ENCODE measurements around the gene HSPB9. TPM values are rescaled to one million over a fixed set of nuclear protein-coding genes. Genes with fewer than 3 reads are reported as not detected.

HSPB9 gene
- total and polyA plus RNA-seq, 9 of the 15 experiments (the other 6 are each of a cell fraction or from before 2014, with no cell fraction given): 0.04 to 0.16 (median 0.08) TPM; not detected in 3

- peaks cover 13% of the 10 kb centered on the region; the same call in 2 of the 3 replicates for H3K79me2 ChIP-seq (ENCODE audit: control insufficient read depth, insufficient read depth, low read length)
- no peaks in the 10 kb centered on the region for H3K27me3 ChIP-seq (ENCODE audit: control insufficient read depth in 2 of 2, insufficient read depth in 2 of 2, low read length in 2 of 2)
- DNase-seq (ENCODE audit: extremely low read depth in 1 of 4, low spot score in 3 of 4) (no peak), ATAC-seq (no peak), FAIRE-seq (no peak)
- H3K9ac ChIP-seq (ENCODE audit: insufficient read depth in 1 of 2, low read depth in 2 of 2, low read length in 2 of 2): no peak overlapping the region
- BruUV-seq (replicated peaks): no TSS peak
- H3K4me1 ChIP-seq (replicated peaks in 1 of 2; ENCODE audit: control insufficient read depth in 2 of 2, insufficient read depth in 2 of 2, low read length in 2 of 2): peaks cover 0 to 14% of the 10 kb centered on the region in 2 experiments; a peak in 2 of 5 replicates
- no peak overlapping the region for H3K4me3 ChIP-seq
- H3K4me2 ChIP-seq (ENCODE audit: insufficient read depth, low read length): no peak overlapping the region
- intact Hi-C loops (cut with micrococcal nuclease) (no loop called here), in situ Hi-C loops (cut with MboI) (no loop called here)
- no peak overlapping the region for H2AFZ ChIP-seq (ENCODE audit: low read depth, low read length)
- 73% methylated on average over 3 of the region's 3 CpGs for WGBS (ENCODE audit: insufficient coverage, low coverage, missing lambda C conversion rate)
- H3K9me1 ChIP-seq (ENCODE audit: control insufficient read depth, insufficient read depth, low read length): peaks cover 3% of the 10 kb centered on the region
- H3K9me3 ChIP-seq (replicated peaks; ENCODE audit: control insufficient read depth, insufficient read depth, low read depth, low read length): no peaks in the 10 kb centered on the region
- POLR2A ChIA-PET: no interaction called here
- H3K27ac ChIP-seq (ENCODE audit: extremely low read depth, low read depth, low read length): no peak overlapping the region
- H4K20me1 ChIP-seq (replicated peaks; ENCODE audit: control insufficient read depth, insufficient read depth, low read length): 0 out of 2 replicates have a peak, but pooled peaks cover 2% of the 10 kb centered on the region
- CTCF ChIA-PET (ENCODE audit: low intra/inter-chr PET ratio): no interaction called here
- H3K36me3 ChIP-seq (ENCODE audit: control insufficient read depth, insufficient read depth, low read length): peaks cover 76% of the 10 kb centered on the region
- TF ChIP-seq BRF1 (IDR thresholded peaks at IDR 0.05; ENCODE audit: borderline replicate concordance, extremely low read depth, insufficient read length) (no peak), PTBP1 (IDR thresholded peaks at IDR 0.05; ENCODE audit: low read depth, low read length) (no peak), DNMT1 (IDR thresholded peaks at IDR 0.05) (no peak), BMI1 (IDR thresholded peaks at IDR 0.05; ENCODE audit: low read length) (no peak), ZNF766 (CRISPR knock-in tag; conservative IDR thresholded peaks at IDR 0.05) (no peak), YY1 (IDR thresholded peaks at IDR 0.05; ENCODE audit: borderline replicate concordance in 1 of 3, control insufficient read depth in 1 of 3, extremely low read depth in 1 of 3, insufficient read depth in 3 of 3, insufficient read length in 1 of 3, insufficient replicate concordance in 2 of 3, low read depth in 1 of 3, low read length in 2 of 3) (no peak), DIDO1 (tag; IDR thresholded peaks at IDR 0.05; ENCODE audit: low read depth) (no peak), ZKSCAN8 (CRISPR knock-in tag; IDR thresholded peaks at IDR 0.05) (no peak), NEUROD1 (IDR thresholded peaks at IDR 0.05; ENCODE audit: borderline replicate concordance, low read depth, low read length, partially characterized antibody) (no peak), DDX20 (tag; IDR thresholded peaks at IDR 0.05; ENCODE audit: low read depth) (no peak), FOXP1 (CRISPR knock-in tag; IDR thresholded peaks at IDR 0.05) (no peak)
- TF ChIP-seq, protein P1, sequence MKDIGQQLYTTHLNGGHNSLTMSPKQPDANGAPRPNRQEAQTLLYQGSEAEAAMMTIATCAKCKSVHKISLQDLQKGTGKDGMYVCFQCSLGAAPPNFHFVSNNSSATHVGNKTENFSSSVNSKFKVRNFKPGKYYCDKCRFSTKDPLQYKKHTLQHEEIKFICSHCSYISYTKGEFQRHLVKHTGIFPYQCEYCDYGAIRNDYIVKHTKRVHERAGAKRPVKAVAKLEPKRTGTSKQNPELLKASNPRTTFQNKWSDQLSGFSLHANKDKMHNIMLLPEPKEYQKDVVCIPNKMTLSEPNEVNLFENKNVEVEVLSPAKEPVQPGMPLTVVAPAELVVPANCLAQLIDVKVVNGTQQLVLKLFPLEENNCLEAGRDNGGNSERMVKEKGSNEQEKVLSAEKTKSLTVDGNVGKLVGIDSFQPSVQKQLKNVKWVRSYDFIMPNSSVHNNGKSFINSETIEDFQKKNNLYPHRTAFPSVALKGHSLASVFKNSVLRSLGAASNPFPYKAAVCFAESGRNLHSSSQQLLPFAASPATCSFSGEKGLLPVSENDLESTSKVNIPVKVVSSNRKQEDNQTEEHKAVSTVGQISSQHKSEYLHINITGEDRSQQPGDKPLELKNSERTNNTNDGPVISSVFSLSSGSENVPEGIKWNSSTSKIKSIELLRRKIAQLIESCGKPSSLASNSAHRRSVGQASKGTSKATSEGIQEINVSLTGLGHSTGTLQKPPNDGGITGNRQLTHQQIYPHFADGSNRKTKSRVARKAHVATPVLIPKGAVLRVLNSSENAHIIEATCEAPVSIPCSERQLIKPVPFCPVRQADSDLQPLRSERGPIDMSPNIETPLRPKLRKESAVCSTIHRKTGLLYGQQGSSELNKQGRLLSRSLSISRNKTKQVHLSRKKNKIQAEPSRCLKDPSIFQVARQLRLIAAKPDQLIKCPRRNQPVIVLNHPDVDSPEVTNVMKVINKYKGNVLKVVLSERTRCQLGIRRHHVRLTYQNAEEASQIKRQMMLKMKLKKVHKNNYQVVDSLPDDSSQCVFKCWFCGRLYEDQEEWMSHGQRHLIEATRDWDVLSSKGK (CRISPR knock-in tag; IDR thresholded peaks at IDR 0.05): no peak
- TF ChIP-seq, protein P2, sequence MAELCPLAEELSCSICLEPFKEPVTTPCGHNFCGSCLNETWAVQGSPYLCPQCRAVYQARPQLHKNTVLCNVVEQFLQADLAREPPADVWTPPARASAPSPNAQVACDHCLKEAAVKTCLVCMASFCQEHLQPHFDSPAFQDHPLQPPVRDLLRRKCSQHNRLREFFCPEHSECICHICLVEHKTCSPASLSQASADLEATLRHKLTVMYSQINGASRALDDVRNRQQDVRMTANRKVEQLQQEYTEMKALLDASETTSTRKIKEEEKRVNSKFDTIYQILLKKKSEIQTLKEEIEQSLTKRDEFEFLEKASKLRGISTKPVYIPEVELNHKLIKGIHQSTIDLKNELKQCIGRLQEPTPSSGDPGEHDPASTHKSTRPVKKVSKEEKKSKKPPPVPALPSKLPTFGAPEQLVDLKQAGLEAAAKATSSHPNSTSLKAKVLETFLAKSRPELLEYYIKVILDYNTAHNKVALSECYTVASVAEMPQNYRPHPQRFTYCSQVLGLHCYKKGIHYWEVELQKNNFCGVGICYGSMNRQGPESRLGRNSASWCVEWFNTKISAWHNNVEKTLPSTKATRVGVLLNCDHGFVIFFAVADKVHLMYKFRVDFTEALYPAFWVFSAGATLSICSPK (IDR thresholded peaks at IDR 0.05; ENCODE audit: borderline replicate concordance): no peak
- TF ChIP-seq, protein P3, sequence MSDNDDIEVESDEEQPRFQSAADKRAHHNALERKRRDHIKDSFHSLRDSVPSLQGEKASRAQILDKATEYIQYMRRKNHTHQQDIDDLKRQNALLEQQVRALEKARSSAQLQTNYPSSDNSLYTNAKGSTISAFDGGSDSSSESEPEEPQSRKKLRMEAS (CRISPR knock-in tag; IDR thresholded peaks at IDR 0.05): no peak
- TF ChIP-seq, protein P4, sequence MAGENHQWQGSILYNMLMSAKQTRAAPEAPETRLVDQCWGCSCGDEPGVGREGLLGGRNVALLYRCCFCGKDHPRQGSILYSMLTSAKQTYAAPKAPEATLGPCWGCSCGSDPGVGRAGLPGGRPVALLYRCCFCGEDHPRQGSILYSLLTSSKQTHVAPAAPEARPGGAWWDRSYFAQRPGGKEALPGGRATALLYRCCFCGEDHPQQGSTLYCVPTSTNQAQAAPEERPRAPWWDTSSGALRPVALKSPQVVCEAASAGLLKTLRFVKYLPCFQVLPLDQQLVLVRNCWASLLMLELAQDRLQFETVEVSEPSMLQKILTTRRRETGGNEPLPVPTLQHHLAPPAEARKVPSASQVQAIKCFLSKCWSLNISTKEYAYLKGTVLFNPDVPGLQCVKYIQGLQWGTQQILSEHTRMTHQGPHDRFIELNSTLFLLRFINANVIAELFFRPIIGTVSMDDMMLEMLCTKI (IDR thresholded peaks at IDR 0.05; ENCODE audit: partially characterized antibody): no peak
These were observed 4.2 kb downstream of the HSPB9 start for GRCh38 chr17:42126836-42127235.
